Measurements from ENCODE around the gene CAPZA3.

CAPZA3 gene

GRCh38 chr12:18747895-18748294, 10.0 kb downstream of the CAPZA3 start:
- H3K4me2 ChIP-seq (ENCODE audit: low read length): no peak overlapping the region
- H3K9me2 ChIP-seq (ENCODE audit: low read depth, low read length): no peaks in the 10 kb centered on the region
- TF ChIP-seq EZH2 (IDR thresholded peaks at IDR 0.05; ENCODE audit: borderline replicate concordance, low read length) (no peak), CTCF (IDR thresholded peaks at IDR 0.05; ENCODE audit: low read length) (no peak)
- H3F3A ChIP-seq (ENCODE audit: insufficient read depth, low read length): no peaks in the 10 kb centered on the region
- H3K9ac ChIP-seq (ENCODE audit: low read length): no peak overlapping the region
- H3K4me1 ChIP-seq (ENCODE audit: insufficient read depth, low read length, severe bottlenecking): no peaks in the 10 kb centered on the region
- H3K79me2 ChIP-seq (ENCODE audit: insufficient read depth, low read length): no peaks in the 10 kb centered on the region
- H4K20me1 ChIP-seq (ENCODE audit: insufficient read depth, low read length): no peaks in the 10 kb centered on the region
- H3K36me3 ChIP-seq (ENCODE audit: insufficient read depth, low read length): no peaks in the 10 kb centered on the region
- H3K27ac ChIP-seq (ENCODE audit: low read depth, low read length, poor library complexity, severe bottlenecking): no peak overlapping the region
- no peak overlapping the region for H3K4me3 ChIP-seq (ENCODE audit: low read depth, low read length, poor library complexity, severe bottlenecking)
- no peak overlapping the region for H2AFZ ChIP-seq (ENCODE audit: low read length)
- H3K27me3 ChIP-seq (ENCODE audit: insufficient read depth, low read length): no peaks in the 10 kb centered on the region
- H3K9me3 ChIP-seq (ENCODE audit: low read length): no peaks in the 10 kb centered on the region

- Histone ChIP-seq H3K27me3 (ENCODE audit: insufficient read depth, low read length) (no peaks in the 10 kb centered on the region), H4K20me1 (ENCODE audit: insufficient read depth, low read length) (no peaks in the 10 kb centered on the region), H3K36me3 (ENCODE audit: insufficient read depth, low read length) (no peaks in the 10 kb centered on the region), H3K9ac (ENCODE audit: low read length) (no peak overlapping the region), H3K4me1 (ENCODE audit: insufficient read depth, low read length, severe bottlenecking) (no peaks in the 10 kb centered on the region), H3K79me2 (ENCODE audit: insufficient read depth, low read length) (no peaks in the 10 kb centered on the region), H3K27ac (ENCODE audit: low read depth, low read length, poor library complexity, severe bottlenecking) (no peak overlapping the region), H3F3A (ENCODE audit: insufficient read depth, low read length) (no peaks in the 10 kb centered on the region), H3K9me2 (ENCODE audit: low read depth, low read length) (no peaks in the 10 kb centered on the region), H3K9me3 (ENCODE audit: low read length) (no peaks in the 10 kb centered on the region), H3K4me3 (ENCODE audit: low read depth, low read length, poor library complexity, severe bottlenecking) (no peak overlapping the region), H2AFZ (ENCODE audit: low read length) (no peak overlapping the region), H3K4me2 (ENCODE audit: low read length) (no peak overlapping the region)
- TF ChIP-seq EZH2 (IDR thresholded peaks at IDR 0.05; ENCODE audit: borderline replicate concordance, low read length) (no peak), CTCF (IDR thresholded peaks at IDR 0.05; ENCODE audit: low read length) (no peak)
These were observed 11.6 kb downstream of the CAPZA3 start for GRCh38 chr12:18749386-18749957.

- H2AFZ ChIP-seq (ENCODE audit: low read length): no peak overlapping the region
- no peak overlapping the region for H3K9ac ChIP-seq (ENCODE audit: low read length)
These were observed 12.2 kb downstream of the CAPZA3 start for GRCh38 chr12:18750085-18750484.

More at GRCh38 chr12:18750085-18750484, 12.2 kb downstream of the CAPZA3 start:
- no peaks in the 10 kb centered on the region for H3K9me3 ChIP-seq (ENCODE audit: low read length)
- no peak for TF ChIP-seq CTCF (IDR thresholded peaks at IDR 0.05; ENCODE audit: low read length)
- no peak for TF ChIP-seq EZH2 (IDR thresholded peaks at IDR 0.05; ENCODE audit: borderline replicate concordance, low read length)
- H3K79me2 ChIP-seq (ENCODE audit: insufficient read depth, low read length): no peaks in the 10 kb centered on the region
- no peaks in the 10 kb centered on the region for H3K27me3 ChIP-seq (ENCODE audit: insufficient read depth, low read length)
- H3K36me3 ChIP-seq (ENCODE audit: insufficient read depth, low read length): no peaks in the 10 kb centered on the region
- no peaks in the 10 kb centered on the region for H3F3A ChIP-seq (ENCODE audit: insufficient read depth, low read length)
- no peak overlapping the region for H3K4me3 ChIP-seq (ENCODE audit: low read depth, low read length, poor library complexity, severe bottlenecking)
- no peak overlapping the region for H3K4me2 ChIP-seq (ENCODE audit: low read length)
- no peaks in the 10 kb centered on the region for H3K4me1 ChIP-seq (ENCODE audit: insufficient read depth, low read length, severe bottlenecking)
- H3K27ac ChIP-seq (ENCODE audit: low read depth, low read length, poor library complexity, severe bottlenecking): no peak overlapping the region
- H3K9me2 ChIP-seq (ENCODE audit: low read depth, low read length): no peaks in the 10 kb centered on the region
- no peaks in the 10 kb centered on the region for H4K20me1 ChIP-seq (ENCODE audit: insufficient read depth, low read length)
